HEK293T (cell line): ENCODE results near the gene SLC9A7.

Experiments
- BHLHE40 ChIP-seq: fragments of 450-650 bp; IDR thresholded peaks from 2 replicates; pipeline ENCODE4 v1.6.1; 2016; ENCODE audit warnings: mild to moderate bottlenecking, moderate library complexity, borderline replicate concordance
- ELF4 ChIP-seq: fragments of 450-650 bp; IDR thresholded peaks from 2 replicates; pipeline ENCODE4 v1.6.1; 2017; ENCODE audit warnings: antibody characterized with exemption
- FOXA1 ChIP-seq: fragments of 450-650 bp; IDR thresholded peaks from 2 replicates; pipeline ENCODE4 v1.6.1; 2016; ENCODE audit warnings: mild to moderate bottlenecking
- FOXM1 ChIP-seq: fragments of 450-650 bp; IDR thresholded peaks from 2 replicates; pipeline ENCODE4 v1.6.1; 2017; ENCODE audit warnings: mild to moderate bottlenecking, borderline replicate concordance
- HDGF ChIP-seq: fragments of 450-650 bp; IDR thresholded peaks from 2 replicates; pipeline ENCODE4 v1.6.1; 2017; ENCODE audit warnings: antibody characterized with exemption, borderline replicate concordance
- LEF1 ChIP-seq: fragments of 450-650 bp; IDR thresholded peaks from 2 replicates; pipeline ENCODE4 v1.6.1; 2017; ENCODE audit warnings: mild to moderate bottlenecking, borderline replicate concordance
- SUZ12 ChIP-seq: fragments of 450-650 bp; IDR thresholded peaks from 2 replicates; pipeline ENCODE4 v1.6.1; 2016; ENCODE audit warnings: mild to moderate bottlenecking
- TARDBP ChIP-seq: fragments of 450-650 bp; IDR thresholded peaks from 2 replicates; pipeline ENCODE4 v1.6.1; 2016
- ZNF384 ChIP-seq: fragments of 450-650 bp; IDR thresholded peaks from 2 replicates; pipeline ENCODE4 v1.6.1; 2016

GRCh38 chrX:46588263-46588662 lies 170.7 kb downstream of the SLC9A7 start:
- no peak for TF ChIP-seq FOXM1
- no peak for TF ChIP-seq ZNF384
- no peak for TF ChIP-seq BHLHE40
- TF ChIP-seq TARDBP = no peak
- TF ChIP-seq HDGF = no peak
- no peak for TF ChIP-seq SUZ12
- no peak for TF ChIP-seq ELF4
- no peak for TF ChIP-seq LEF1
- no peak for TF ChIP-seq FOXA1
